Right lobe of liver (tissue), 6 donors: ENCODE measurements around the gene RTN4. TPM values are rescaled to one million over a fixed set of nuclear protein-coding genes. Genes with fewer than 3 reads are reported as not detected.

Experiments used
- ATAC-seq, 4 donors: fragments of 200-7000 bp; cut with Tn5 transposase; one replicate each; pipeline ENCODE4 v1.9.1; 2020; ENCODE audit warnings: mild to moderate bottlenecking in 4 of 4, moderate library complexity in 4 of 4
- DNase-seq, 3 donors: peaks; one replicate each; pipeline ENCODE4 v3.0.0-alpha.2; 2020
- H3K27ac ChIP-seq, 3 donors: fragments of 200-600 bp; one replicate each; pipeline ENCODE4 v1.8.0; 2022
- H3K27me3 ChIP-seq, 2 donors: fragments of 200-600 bp; one replicate each; pipeline ENCODE4 v1.8.0; 2022
- H3K36me3 ChIP-seq, 4 donors: fragments of 200-600 bp; sonication (generic) in 1 of 4; one replicate each; pipeline versions ENCODE4 v1.5.1 to v1.8.0; 2017 to 2022; ENCODE audit warnings: control low read depth in 1 of 4
- H3K4me1 ChIP-seq, 4 donors: fragments of 200-600 bp; sonication (generic) in 1 of 4; one replicate each; pipeline versions ENCODE4 v1.5.1 to v1.8.0; 2017 to 2022; ENCODE audit warnings: control low read depth in 1 of 4
- H3K4me3 ChIP-seq, 3 donors: fragments of 200-600 bp; one replicate each; pipeline ENCODE4 v1.8.0; 2022
- H3K9me3 ChIP-seq, 4 donors: fragments of 200-600 bp; sonication (generic) in 1 of 4; one replicate each; pipeline versions ENCODE4 v1.5.1 to v1.8.0; 2017 to 2022; ENCODE audit warnings: control low read depth in 1 of 4
- POLR2A ChIP-seq: fragments of 450-650 bp; IDR thresholded peaks from one replicate; pipeline ENCODE4 v1.6.1; 2017; ENCODE audit warnings: antibody characterized with exemption, mild to moderate bottlenecking
- WGBS: methylation state at CpG from one replicate; pipeline ENCODE4 v1.1.6; 2018; ENCODE audit warnings: low coverage, low lambda C conversion rate; ENCODE audit not compliant: insufficient coverage; ENCODE audit errors: missing lambda C conversion rate; 5-methylcytosine and 5-hydroxymethylcytosine counted together
- intact Hi-C, 2 donors: fragments of 100-400 bp; cut with DNase I; formaldehyde crosslinking; loops; one replicate each; pipeline versions ENCODE4 v1.11.2 to v1.14.1; 2022
- total RNA-seq, 6 experiments: library from RNA; depleted of rRNA in 2 of 6; stranded (reverse); fragments of >200 nt in 2 of 6; fragmentation: NEBNext Ultra II Directional in 3 of 6; extraction: Animal tissue kit (Norgen Biotek cat#: 25700) in 3 of 6; gene quantifications; one replicate each; pipeline versions ENCODE4 v1.1.0 to v1.2.4, GENCODE V29; 2016 to 2023
- TF ChIP-seq, protein P1 (sequence below), 4 donors: fragments of 200-600 bp in 3 of 4; fragments of 450-650 bp in 1 of 4; IDR thresholded peaks; one replicate each; pipeline versions ENCODE4 v1.5.1 to v1.8.0; 2016 to 2022; ENCODE audit warnings: antibody characterized with exemption in 4 of 4, mild to moderate bottlenecking in 2 of 4
- donor health status: DM: no; HTN: yes; CAD: no.
- donor health status: DM: no; HTN: no; CAD: no.
- donor health status: DM: no; HTN: no; CAD: no.
- donor health status: DM: no; HTN: yes; CAD: no.
- donor health status: DM: no; HTN: yes; CAD: no.

Gene RTN4
- total RNA-seq, 6 experiments from 2014 or later: 126 to 195 (median 177) TPM

DNA sequence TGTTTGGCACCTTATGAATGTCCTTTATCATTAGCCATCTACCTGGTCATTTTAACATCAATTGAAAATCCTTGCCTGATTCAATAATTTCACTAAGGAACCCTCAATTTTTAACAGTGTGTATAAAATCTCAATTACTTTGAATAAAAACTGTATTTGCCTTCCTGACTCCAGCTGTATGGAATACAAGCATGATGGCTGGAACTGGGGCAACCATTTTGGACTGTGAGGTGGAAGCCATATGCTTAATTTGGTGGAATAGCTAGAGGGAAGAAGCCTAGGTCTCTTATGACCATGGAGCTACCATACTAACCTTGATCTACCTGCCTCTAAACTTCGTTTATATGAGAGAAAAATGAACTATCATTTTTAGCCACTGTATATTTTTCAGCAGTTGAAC is 12.5 kb upstream of the RTN4 start:
- H3K4me1 ChIP-seq: no peaks in the 10 kb centered on the region
- ATAC-seq (no peak), DNase-seq (no peak)
- no peak overlapping the region for H3K4me3 ChIP-seq
- H3K9me3 ChIP-seq: no peaks in the 10 kb centered on the region
- H3K27me3 ChIP-seq: no peaks in the 10 kb centered on the region
- intact Hi-C loops: no loop called here
- WGBS: 28% methylated on average over 1 of the region's 1 CpG
- TF ChIP-seq, protein P1, sequence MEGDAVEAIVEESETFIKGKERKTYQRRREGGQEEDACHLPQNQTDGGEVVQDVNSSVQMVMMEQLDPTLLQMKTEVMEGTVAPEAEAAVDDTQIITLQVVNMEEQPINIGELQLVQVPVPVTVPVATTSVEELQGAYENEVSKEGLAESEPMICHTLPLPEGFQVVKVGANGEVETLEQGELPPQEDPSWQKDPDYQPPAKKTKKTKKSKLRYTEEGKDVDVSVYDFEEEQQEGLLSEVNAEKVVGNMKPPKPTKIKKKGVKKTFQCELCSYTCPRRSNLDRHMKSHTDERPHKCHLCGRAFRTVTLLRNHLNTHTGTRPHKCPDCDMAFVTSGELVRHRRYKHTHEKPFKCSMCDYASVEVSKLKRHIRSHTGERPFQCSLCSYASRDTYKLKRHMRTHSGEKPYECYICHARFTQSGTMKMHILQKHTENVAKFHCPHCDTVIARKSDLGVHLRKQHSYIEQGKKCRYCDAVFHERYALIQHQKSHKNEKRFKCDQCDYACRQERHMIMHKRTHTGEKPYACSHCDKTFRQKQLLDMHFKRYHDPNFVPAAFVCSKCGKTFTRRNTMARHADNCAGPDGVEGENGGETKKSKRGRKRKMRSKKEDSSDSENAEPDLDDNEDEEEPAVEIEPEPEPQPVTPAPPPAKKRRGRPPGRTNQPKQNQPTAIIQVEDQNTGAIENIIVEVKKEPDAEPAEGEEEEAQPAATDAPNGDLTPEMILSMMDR (IDR thresholded peaks at IDR 0.05): no peak
- no peak for TF ChIP-seq POLR2A
- no peaks in the 10 kb centered on the region for H3K36me3 ChIP-seq
- H3K27ac ChIP-seq: no peak overlapping the region

DNA sequence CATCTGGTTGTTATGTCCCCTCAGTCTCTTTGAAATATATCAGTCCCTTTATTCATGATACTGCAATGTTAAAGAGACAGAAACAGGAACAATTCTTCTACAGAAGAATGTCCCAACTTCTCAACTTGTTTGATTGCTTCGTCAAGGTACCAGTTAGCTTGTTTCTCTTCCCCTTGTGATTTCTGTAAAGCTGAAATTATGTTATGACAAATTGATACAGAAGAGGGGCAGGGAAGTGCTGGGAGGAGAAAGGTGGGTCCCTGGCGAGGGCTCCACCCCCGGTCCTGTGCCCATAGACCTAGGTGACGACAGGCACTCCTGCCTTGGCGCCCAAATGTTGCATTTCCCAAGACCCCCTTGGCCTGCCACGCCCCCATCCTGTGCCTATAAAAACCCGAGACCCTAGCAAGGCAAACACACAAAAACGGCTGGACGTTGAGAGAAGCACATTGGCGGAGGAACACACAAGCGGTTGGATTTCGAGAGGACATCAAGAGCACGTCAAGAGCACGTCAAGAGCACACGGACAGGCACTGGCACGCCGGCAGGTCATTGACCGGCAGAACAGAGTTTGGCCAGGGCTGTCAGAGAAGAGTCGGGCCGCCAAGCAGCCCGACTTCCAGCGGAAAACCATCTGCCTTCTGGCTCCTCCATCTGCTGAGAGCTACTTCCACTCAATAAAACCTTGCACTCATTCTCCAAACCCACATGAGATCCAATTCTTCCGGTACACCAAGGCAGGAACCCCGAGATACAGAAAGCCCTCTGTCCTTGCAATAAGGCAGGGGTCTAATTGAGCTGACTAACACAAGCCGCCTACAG is 11.5 kb upstream of the RTN4 start:
- H3K4me3 ChIP-seq: no peak overlapping the region
- 69% methylated on average over 15 of the region's 25 CpGs for WGBS
- H3K4me1 ChIP-seq: no peaks in the 10 kb centered on the region
- intact Hi-C loops: no loop called here
- no peaks in the 10 kb centered on the region for H3K36me3 ChIP-seq
- no peak overlapping the region for H3K27ac ChIP-seq
- TF ChIP-seq, protein P1 (IDR thresholded peaks at IDR 0.05): no peak
- no peak for TF ChIP-seq POLR2A
- DNase-seq (no peak), ATAC-seq (no peak)
- no peaks in the 10 kb centered on the region for H3K9me3 ChIP-seq
- H3K27me3 ChIP-seq: no peaks in the 10 kb centered on the region

DNA sequence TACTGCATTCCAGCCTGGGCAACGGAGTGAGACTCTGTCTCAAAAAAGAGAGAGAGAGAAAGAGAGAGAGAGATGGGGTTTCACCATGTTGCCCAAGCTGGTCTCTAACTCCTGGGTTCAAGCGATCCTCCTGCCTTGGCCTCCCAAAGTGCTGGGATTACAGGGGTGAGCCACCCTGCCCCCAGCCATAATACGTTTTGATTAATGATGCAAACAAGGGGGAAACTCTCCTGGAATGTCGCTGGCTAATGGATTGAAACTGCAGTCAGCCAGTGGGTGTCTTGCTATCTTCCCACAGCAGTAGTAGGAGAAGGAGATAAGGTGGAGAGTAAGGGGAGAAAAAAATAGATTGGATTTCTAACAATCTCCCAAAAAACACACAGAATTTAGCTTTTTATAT is 9.5 kb upstream of the RTN4 start:
- Histone ChIP-seq H3K4me3 (no peak overlapping the region), H3K27me3 (no peaks in the 10 kb centered on the region), H3K9me3 (no peaks in the 10 kb centered on the region), H3K27ac (no peak overlapping the region), H3K36me3 (no peaks in the 10 kb centered on the region), H3K4me1 (no peaks in the 10 kb centered on the region)
- intact Hi-C loops: no loop called here
- 78% methylated on average over 4 of the region's 4 CpGs for WGBS
- ATAC-seq (no peak), DNase-seq (no peak)
- no peak for TF ChIP-seq POLR2A
- TF ChIP-seq, protein P1 (IDR thresholded peaks at IDR 0.05): no peak

DNA sequence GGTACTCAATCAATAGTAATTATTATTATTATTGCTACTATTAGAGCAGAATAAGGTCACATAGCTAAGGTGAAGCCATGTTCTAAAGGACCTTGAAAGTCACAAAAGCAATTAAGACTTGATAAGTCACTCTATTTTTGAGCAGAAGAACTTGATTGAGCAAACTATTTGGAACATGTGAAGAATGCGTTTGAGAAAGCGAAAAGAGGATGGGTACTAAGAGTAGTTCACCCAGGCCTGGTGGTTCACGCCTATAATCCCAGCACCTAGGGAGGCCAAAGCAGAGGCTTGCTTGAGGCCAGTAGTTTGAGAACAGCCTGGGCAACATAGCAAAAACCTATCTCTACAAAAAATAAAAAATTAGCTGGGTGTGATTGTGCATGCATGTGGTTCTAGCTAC is 7.2 kb upstream of the RTN4 start:
- DNase-seq: no peak
- no peak for ATAC-seq
- no peaks in the 10 kb centered on the region for H3K4me1 ChIP-seq
- WGBS: 94% methylated on average over 3 of the region's 3 CpGs
- H3K27me3 ChIP-seq: no peaks in the 10 kb centered on the region
- no peak for TF ChIP-seq POLR2A
- TF ChIP-seq, protein P1 (IDR thresholded peaks at IDR 0.05): no peak
- H3K36me3 ChIP-seq: no peaks in the 10 kb centered on the region
- H3K4me3 ChIP-seq: no peak overlapping the region
- intact Hi-C loops: no loop called here
- H3K9me3 ChIP-seq: no peaks in the 10 kb centered on the region
- no peak overlapping the region for H3K27ac ChIP-seq
